ENCODE measurements around the gene DTNB.

GRCh38 chr2:25684577-25685473 is 11.4 kb upstream of the DTNB start:
- TF ChIP-seq CTCF (IDR thresholded peaks at IDR 0.05) (no peak), EP300 (IDR thresholded peaks at IDR 0.05) (no peak)

Measured in esophagus muscularis mucosa (tissue), 3 donors.